GM15510 (cell line): ENCODE data around the gene NECTIN1.

Experiments
- POLR2A ChIP-seq: IDR thresholded peaks from 3 replicates; pipeline ENCODE4 v1.6.1; 2011; ENCODE audit warnings: borderline replicate concordance; ENCODE audit not compliant: insufficient read length; ENCODE audit errors: extremely low read depth

NECTIN1 gene

DNA sequence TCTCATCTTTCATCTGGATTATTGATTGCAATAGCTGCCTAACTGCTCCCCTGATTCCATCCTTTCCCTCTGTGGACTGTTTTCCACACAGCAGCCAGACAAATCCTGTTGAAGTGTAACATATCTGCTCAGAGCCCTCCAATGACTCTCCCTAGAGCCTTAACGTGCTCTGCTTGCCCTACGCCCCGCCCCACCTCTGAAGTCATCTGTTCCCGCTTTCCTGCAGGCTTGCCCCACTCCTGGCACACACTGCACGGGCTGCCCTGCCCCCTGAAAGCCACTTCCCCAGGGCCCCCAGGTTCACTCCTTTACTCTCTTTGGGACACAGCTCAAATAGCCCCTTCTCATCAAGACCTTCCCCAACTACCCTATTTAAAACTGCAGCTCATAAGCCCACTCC, 59.5 kb downstream of the NECTIN1 start:
- TF ChIP-seq POLR2A, result no peak

DNA sequence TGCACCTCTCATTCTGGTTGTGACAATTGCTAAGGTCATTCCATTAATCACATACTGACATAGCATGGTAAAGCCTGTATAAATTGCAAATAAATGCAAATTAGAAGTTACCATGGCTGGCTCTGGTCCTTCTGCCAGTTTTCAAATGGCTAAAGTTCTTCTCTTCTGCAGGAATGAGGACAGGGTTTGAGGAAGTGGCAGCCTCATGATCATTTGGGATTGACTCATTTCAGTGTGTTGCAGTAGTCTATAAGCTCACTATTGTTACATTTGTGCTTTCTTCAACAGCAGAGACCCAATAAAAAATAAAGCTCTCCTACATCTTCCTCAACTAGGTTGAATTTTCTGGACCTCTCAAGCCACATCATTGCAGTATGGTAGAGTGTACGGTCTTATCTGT, 60.3 kb downstream of the NECTIN1 start:
- TF ChIP-seq POLR2A, result no peak

DNA sequence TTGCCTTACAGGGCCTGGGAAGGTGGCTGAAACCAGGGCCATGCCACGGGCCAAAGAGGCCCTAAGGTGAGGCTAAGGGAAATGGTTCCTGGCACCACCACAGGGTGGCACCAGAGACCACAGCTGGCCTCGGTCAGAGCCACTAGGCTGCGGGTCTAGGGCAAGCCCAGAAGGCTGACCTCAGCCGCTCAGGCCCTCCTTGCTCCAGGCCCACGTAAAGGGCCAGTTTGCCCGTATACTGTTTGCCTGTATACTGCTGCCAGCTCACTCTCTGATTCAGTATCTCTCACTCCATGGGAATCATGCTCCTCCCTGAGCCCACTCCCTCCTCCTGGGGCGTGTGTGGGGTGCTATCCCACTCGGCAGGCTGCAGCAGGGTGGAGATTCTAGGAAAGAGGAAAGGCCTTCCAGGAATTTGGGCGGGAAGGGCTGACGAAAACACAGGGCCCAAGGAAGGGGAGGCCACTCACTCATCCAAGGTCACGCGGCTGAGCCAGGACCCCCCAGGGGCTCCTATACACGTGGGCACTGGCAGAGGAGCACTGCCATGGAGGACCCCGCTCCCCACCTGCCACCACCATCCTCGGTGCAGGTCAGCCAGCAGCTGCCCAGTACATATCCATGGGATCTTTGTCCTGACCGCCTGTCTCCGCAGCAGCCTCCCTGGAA, 62.4 kb downstream of the NECTIN1 start:
- no peak for TF ChIP-seq POLR2A

DNA sequence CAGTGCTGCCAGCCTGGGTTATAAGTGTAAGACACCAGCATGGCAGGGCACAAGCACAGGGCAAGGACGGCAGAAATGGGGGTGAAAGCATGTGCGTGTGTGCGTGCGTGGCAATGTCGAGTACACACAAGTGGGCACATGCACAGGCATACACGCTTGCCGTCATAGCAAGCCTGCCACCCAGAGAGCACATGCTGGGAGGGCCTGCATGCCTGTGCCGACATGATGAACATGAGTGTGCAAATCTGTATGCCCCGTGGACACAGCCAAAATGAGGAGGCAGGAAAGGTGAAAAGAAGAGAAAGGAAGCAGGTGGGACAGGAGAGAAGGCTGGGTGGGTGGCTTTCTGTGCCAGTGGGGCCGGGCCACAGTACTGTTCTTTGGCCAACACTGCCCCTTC, 62.9 kb downstream of the NECTIN1 start:
- TF ChIP-seq POLR2A, result no peak

DNA sequence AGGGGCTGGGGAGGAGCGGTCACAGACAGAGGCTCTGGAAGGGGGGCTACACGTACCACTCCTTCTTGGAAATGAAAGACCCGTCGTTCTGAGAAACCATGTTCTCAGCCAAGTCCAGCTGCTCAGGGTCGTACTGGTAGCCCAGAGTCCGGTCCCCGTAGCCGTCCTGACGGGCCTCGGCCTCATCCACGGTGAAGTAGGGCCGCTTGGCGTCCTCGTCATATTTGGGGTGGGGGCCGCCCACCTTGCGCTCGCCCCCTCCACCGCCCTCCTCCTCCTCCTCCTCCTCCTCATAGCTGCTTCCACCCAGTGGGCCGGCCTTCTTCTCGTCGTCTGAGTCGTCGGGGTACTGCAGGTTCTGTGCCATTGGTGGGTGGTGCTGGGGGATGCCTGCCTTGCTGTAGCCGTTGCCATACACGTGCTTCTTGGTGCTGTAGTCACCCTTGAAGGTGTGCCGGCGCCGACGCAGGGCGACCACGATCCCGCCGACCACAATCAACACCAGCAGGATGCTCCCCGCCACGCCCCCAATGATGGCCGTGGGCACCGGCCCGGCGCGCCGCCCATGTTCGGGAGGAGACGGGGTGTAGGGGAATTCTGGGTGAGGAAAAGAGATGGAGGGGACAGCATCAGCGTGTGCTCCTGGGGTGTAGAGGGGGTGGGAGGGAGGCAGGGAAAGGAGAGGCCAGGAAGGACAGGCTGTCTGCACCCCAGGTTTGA, 64.1 kb downstream of the NECTIN1 start:
- TF ChIP-seq POLR2A, result no peak

DNA sequence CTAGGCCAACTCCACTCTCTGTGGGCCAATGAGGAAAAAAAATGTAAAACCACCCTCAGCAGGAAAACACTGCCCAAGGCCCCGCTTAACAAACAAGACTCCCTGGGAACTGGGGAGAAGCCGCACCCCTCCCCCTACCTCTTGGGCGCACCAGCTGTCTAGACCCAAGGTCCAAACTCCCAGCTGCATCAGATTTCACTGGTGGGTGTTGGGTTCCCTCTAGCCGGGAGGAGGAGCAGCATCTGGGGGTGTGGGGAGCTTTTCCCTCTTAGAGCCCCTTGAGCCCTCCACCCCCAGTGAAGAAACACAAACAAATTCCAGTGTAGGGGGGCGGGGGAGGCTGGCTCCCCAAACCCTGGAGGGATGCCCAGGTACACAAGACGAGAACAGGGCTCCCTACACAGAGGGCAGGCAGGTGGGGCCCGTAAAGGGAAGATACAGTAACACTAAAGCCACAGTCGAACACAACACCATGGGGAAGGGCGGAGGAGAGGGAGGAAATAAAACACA, 64.9 kb downstream of the NECTIN1 start:
- TF ChIP-seq POLR2A, result no peak

DNA sequence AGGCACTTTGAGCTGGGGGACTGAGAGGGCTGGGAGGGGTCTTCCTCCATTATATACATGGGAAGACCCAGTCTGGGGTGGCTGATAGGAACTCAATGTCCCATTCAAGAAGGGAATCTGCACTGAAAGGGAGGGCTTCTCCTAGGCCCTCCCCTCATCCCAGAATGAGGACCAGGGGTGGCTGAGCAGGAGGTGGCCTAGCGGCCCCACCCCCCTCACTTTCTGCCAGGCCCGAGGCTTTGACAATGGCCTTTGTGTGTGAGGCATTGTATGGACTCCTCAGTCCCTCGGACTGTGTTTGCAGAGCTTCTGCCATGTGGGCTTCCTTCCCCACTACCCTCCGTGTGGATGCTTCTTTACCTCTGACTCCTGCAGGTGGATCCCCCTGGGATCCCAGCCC, 65.7 kb downstream of the NECTIN1 start:
- TF ChIP-seq POLR2A, result no peak

DNA sequence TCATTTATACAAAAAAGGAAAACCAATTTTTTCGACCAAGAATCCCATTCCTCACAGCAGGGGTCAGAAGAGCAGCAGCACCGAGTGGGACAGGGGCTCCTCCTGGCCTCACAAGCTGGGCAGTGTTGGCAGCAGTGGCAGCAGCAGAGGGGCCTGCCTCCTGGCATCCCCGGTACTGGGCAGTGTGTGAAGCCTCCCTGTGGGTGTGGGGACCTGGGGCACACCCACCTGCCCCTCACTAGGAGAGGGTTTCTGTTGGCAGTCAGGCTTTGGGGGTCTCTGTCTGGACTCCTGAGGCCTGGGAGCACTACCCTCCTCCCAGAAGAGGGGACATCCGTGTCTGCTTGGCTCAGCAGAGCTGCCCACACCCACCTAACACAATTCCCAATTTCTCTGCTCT, 67.8 kb downstream of the NECTIN1 start:
- TF ChIP-seq POLR2A, result no peak

DNA sequence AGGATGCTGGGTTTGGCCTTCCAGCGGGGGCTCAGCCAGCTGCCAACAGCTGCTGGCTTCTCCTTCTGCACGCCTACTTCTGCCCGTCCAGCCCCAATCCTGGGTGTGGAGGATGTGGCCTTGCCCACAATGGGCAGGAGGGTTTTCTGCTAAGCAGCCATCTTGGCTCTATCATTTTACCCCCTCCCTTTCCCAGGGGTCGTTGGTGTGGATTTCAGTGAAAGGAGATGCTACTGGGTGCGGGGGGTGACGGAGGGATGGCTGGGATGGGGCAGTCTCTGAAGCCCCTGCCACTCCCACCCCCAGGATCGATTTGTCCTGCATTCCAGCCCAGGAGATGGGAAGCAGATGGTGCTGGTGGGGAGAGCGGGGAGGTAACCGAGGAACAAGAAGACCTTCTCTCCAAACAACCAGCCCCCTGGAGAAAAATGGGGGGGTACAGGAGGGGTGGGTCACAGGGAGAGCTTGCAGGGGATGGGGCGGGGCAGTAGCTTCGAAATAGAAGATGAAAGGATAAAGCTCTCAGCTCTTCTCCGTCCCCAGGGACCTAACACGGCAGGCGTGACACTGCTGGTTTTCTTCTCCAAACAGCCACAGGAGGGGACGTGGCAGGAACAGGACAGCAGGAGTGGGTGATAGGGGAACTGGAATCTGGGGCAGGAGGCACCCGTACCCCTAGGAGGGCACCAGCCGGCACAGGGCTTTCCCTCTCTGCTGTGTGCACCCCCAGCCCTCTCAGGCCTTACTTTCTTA, 68.9 kb downstream of the NECTIN1 start:
- no peak for TF ChIP-seq POLR2A

DNA sequence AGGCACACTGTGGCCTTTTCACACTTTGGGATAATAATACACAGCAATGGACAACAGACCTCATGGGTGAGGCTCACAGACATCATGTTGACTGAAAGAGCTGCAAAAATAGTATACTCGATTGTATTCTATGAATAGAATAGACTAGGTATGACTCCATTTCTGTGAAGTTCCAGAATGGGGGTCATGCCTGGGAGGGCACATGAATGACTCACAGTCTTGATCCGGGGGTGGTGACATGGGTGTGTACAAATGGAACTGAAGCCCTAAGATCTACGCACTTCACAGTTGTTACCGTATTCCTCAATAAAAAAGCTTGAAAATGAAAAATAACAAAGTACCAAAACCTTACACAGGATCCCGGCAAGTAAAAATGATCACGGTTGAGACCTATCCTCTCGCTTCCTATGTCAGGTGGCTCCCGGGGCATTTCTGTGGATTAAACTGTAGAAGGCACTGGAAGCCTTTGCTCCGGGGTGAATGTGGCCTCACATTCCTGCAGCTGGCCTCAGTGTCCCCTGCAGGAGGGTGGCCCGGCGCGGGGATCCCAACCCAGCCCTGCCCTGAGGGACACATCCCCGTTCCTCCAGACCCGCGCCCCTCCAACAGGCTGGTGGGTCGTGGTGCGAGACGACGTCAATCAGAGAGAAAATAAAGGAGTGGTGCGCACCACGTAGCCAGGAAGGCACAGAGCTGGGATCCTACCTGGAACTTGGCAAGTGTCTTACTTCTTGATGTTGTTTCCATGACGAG, 75.9 kb downstream of the NECTIN1 start:
- TF ChIP-seq POLR2A, result no peak

DNA sequence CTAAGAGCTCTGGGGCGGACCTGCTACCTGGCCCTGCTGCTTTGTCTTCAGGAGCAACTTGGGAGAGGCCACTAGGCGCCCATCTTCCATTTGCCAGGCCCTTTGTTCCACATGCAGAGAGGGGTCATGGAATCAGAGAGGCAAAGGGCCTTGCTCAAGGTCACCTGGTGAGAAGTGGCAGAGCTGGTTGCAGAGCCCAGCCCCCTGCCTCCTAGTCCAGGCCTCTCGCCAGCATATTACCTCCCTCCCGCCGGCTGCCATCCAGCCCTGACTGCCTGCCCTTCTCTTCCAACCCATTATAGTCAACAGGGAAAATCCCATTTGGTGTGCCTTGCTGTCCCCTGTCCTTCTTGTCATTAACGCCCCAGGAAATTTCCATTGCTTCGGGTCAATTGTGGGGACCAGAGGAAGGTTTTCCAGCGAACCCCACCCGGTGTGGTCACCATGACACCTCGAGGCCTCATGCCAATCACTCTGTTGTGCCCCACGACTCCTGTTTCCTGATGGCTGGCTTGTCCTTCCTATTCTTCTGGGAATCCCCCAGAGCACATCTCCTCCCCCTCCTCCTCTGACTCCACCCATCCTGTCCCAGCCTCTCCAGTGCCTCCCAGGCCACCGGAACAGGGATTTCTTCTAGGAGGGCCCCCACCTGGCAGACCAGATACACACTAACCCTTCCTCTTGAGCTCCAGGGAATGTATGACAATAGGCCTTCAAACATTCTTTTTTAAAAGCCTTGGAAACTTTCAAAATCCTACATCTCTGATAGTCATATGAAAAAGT, 77.0 kb downstream of the NECTIN1 start:
- TF ChIP-seq POLR2A, result no peak

DNA sequence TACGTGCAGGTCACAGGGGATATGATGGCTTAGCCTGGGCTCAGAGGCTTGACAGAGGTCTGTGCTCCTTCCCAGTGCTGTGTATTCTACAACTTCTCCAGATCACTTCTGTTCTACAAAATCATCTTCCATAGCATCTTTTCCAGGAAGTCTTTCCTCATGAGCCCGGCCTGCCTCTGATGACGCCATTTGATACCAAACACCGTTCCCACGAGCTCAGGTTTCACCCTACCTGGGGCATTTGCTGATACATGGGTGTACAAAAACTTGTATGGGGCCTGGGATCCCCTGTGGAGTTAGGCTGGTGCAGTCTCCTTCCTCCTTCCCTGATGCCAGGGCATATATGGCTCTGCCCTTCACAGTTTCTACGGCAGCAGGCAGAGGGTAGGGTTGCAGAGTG, 78.7 kb downstream of the NECTIN1 start:
- TF ChIP-seq POLR2A, result no peak

DNA sequence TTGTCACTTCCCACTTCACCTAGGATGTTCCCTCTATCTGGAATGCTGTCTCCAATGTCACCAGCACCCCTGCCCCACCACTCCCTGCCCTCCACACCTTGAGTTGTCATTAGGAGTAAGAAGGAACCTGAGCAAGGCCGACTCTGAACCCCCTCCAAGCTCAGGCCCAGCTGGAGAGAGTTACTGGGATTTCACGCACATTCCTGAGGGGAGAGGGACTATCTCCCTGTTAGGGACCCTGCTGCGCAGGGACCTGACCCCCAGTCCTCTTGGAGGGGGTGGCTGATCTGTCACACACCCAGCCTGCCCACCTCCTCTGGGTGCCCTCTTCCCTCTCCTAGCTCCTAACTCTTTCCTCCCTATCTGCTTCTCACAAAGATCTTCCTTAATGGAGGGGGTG, 81.7 kb downstream of the NECTIN1 start:
- no peak for TF ChIP-seq POLR2A

DNA sequence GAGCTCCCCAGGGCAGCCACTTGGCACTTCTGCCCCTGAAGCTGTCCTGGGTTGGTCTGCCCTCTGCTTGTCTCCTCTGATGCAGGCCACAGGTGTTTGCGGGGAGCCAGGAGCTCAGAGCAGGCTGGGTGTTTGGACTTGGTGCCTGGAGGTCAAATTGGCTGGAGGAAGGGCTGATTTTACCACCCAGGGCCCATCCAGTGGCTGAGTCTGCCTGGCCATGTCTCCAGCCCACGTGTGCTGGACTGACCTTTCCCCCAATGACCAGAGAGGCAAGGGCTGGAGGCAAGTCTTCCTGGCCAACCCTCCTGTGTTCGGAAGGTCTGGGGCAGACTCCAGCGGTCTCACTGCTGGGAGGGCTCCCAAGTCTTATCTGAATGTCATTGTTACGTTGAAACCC, 84.0 kb downstream of the NECTIN1 start:
- TF ChIP-seq POLR2A, result no peak
